Peyer's patch (tissue), 4 donors: ENCODE results near the gene HEPN1. TPM values are rescaled to one million over a fixed set of nuclear protein-coding genes. Genes with fewer than 3 reads are reported as not detected.

Experiments used
- DNase-seq, 3 donors: peaks; one replicate each; pipeline ENCODE4 v3.0.0-alpha.2; 2017 to 2019
- H3K27ac ChIP-seq, 4 donors: fragments of 200-600 bp; sonication (generic); one replicate each; pipeline ENCODE4 v1.5.1; 2016 to 2019
- H3K27me3 ChIP-seq, 2 donors: fragments of 200-600 bp; sonication (generic); one replicate each; pipeline ENCODE4 v1.5.1; 2019
- H3K36me3 ChIP-seq, 3 donors: fragments of 200-600 bp; sonication (generic); one replicate each; pipeline ENCODE4 v1.5.1; 2016 to 2019
- H3K4me1 ChIP-seq, 4 donors: fragments of 200-600 bp; sonication (generic); one replicate each; pipeline ENCODE4 v1.5.1; 2016 to 2019
- H3K4me3 ChIP-seq, 4 donors: fragments of 200-600 bp; sonication (generic); 1 replicate in 3 of 4; 2 replicates in 1 of 4; pipeline ENCODE4 v1.5.1; 2016 to 2019; ENCODE audit warnings: mild to moderate bottlenecking in 1 of 4
- H3K9me3 ChIP-seq, 4 donors: fragments of 200-600 bp; sonication (generic); one replicate each; pipeline ENCODE4 v1.5.1; 2016 to 2019; ENCODE audit warnings: mild to moderate bottlenecking in 1 of 4
- CTCF ChIP-seq, 6 experiments: fragments of 450-650 bp in 4 of 6; fragments of 200-600 bp in 2 of 6; sonication (generic) in 1 of 6; IDR thresholded peaks; one replicate each; pipeline ENCODE4 v1.5.1; 2017 to 2019; ENCODE audit warnings: antibody characterized with exemption in 6 of 6, mild to moderate bottlenecking in 3 of 6, moderate library complexity in 1 of 6
- POLR2A ChIP-seq, 2 donors: fragments of 450-650 bp; IDR thresholded peaks; one replicate each; pipeline ENCODE4 v1.5.1; 2017; ENCODE audit warnings: antibody characterized with exemption in 2 of 2, mild to moderate bottlenecking in 2 of 2, moderate library complexity in 2 of 2
- total RNA-seq, 4 donors: library from RNA; depleted of rRNA; stranded (reverse); fragments of >200 nt; gene quantifications; one replicate each; pipeline ENCODE4 v1.1.0, GENCODE V29; 2016

Gene HEPN1
- total RNA-seq, 4 donors from 2014 or later: not detected

- Histone ChIP-seq H3K4me1 (peaks cover 0 to 20% (median 0%) of the 10 kb centered on the region in 4 donors), H3K9me3 (no peaks in the 10 kb centered on the region), H3K27ac (no peak overlapping the region), H3K27me3 (no peaks in the 10 kb centered on the region), H3K4me3 (peak overlapping the region in 1 of 4 donors; percentile 65), H3K36me3 (no peaks in the 10 kb centered on the region)
- DNase-seq: no peak
- no peak for TF ChIP-seq POLR2A (IDR thresholded peaks at IDR 0.05)
- no peak for TF ChIP-seq CTCF (IDR thresholded peaks at IDR 0.05)
Measured at GRCh38 chr11:124877631-124877909, 41.5 kb upstream of the HEPN1 start.

- no peak overlapping the region for H3K27ac ChIP-seq
Measured at GRCh38 chr11:124877910-124878758, 40.9 kb upstream of the HEPN1 start.

GRCh38 chr11:124878759-124879492, 40.1 kb upstream of the HEPN1 start:
- H3K9me3 ChIP-seq: no peaks in the 10 kb centered on the region
- DNase-seq: no peak
- H3K27ac ChIP-seq: no peak overlapping the region
- no peaks in the 10 kb centered on the region for H3K27me3 ChIP-seq
- no peak for TF ChIP-seq CTCF (IDR thresholded peaks at IDR 0.05)
- no peak for TF ChIP-seq POLR2A (IDR thresholded peaks at IDR 0.05)
- H3K4me3 ChIP-seq: no peak overlapping the region
- H3K36me3 ChIP-seq: no peaks in the 10 kb centered on the region
- peaks cover 0 to 20% (median 0%) of the 10 kb centered on the region in 4 donors for H3K4me1 ChIP-seq

More at GRCh38 chr11:124877910-124878758, 40.9 kb upstream of the HEPN1 start:
- Histone ChIP-seq H3K36me3 (no peaks in the 10 kb centered on the region), H3K4me1 (peaks cover 0 to 20% (median 0%) of the 10 kb centered on the region in 4 donors), H3K9me3 (no peaks in the 10 kb centered on the region), H3K4me3 (no peak overlapping the region), H3K27me3 (no peaks in the 10 kb centered on the region)
- DNase-seq: no peak
- TF ChIP-seq POLR2A (IDR thresholded peaks at IDR 0.05): no peak
- no peak for TF ChIP-seq CTCF (IDR thresholded peaks at IDR 0.05)

- TF ChIP-seq CTCF (IDR thresholded peaks at IDR 0.05): no peak
- TF ChIP-seq POLR2A (IDR thresholded peaks at IDR 0.05): no peak
- DNase-seq: no peak
- Histone ChIP-seq H3K27me3 (no peaks in the 10 kb centered on the region), H3K27ac (no peak overlapping the region), H3K4me1 (peaks cover 0 to 20% (median 0%) of the 10 kb centered on the region in 4 donors), H3K36me3 (no peaks in the 10 kb centered on the region), H3K9me3 (no peaks in the 10 kb centered on the region), H3K4me3 (no peak overlapping the region)
Measured at GRCh38 chr11:124879493-124880289, 39.4 kb upstream of the HEPN1 start.

GRCh38 chr11:124880290-124880611, 38.8 kb upstream of the HEPN1 start:
- H3K27me3 ChIP-seq: no peaks in the 10 kb centered on the region
- no peak for TF ChIP-seq POLR2A (IDR thresholded peaks at IDR 0.05)
- TF ChIP-seq CTCF (IDR thresholded peaks at IDR 0.05): no peak
- no peak for DNase-seq
- H3K4me1 ChIP-seq: peaks cover 0 to 20% (median 0%) of the 10 kb centered on the region in 4 donors
- no peaks in the 10 kb centered on the region for H3K9me3 ChIP-seq
- H3K27ac ChIP-seq: no peak overlapping the region
- H3K4me3 ChIP-seq: no peak overlapping the region
- H3K36me3 ChIP-seq: no peaks in the 10 kb centered on the region
